Tibial nerve (tissue), 4 donors: Measurements from ENCODE around the gene MCF2L2. TPM values are rescaled to one million over a fixed set of nuclear protein-coding genes. Genes with fewer than 3 reads are reported as not detected.

Experiments used
- DNase-seq, 2 donors: peaks; one replicate each; pipeline ENCODE4 v3.0.0-alpha.2; 2019; ENCODE audit warnings: low spot score in 2 of 2
- H3K27ac ChIP-seq, 4 donors: fragments of 200-600 bp; sonication (generic) in 3 of 4; one replicate each; pipeline ENCODE4 v1.5.1; 2017 to 2019; ENCODE audit warnings: mild to moderate bottlenecking in 1 of 4
- H3K27me3 ChIP-seq, 2 donors: fragments of 200-600 bp; sonication (generic) in 1 of 2; one replicate each; pipeline versions ENCODE4 v1.5.1 to v1.6.0; 2017 to 2019
- H3K36me3 ChIP-seq, 3 donors: fragments of 200-600 bp; sonication (generic); one replicate each; pipeline ENCODE4 v1.5.1; 2018 to 2019
- H3K4me1 ChIP-seq, 4 donors: fragments of 200-600 bp; sonication (generic) in 3 of 4; one replicate each; pipeline ENCODE4 v1.5.1; 2017 to 2019
- H3K4me3 ChIP-seq, 4 donors: fragments of 200-600 bp; sonication (generic) in 3 of 4; one replicate each; pipeline ENCODE4 v1.5.1; 2017 to 2019; ENCODE audit warnings: mild to moderate bottlenecking in 1 of 4, moderate library complexity in 1 of 4
- H3K9me3 ChIP-seq, 4 donors: fragments of 200-600 bp; sonication (generic) in 3 of 4; one replicate each; pipeline ENCODE4 v1.5.1; 2017 to 2019
- EP300 ChIP-seq, 2 donors: sonication (generic); formaldehyde crosslinking; IDR thresholded peaks; one replicate each; pipeline ENCODE4 v1.6.1; 2017; ENCODE audit warnings: antibody characterized with exemption in 2 of 2, mild to moderate bottlenecking in 1 of 2
- POLR2A ChIP-seq, 2 donors: fragments of 450-650 bp; IDR thresholded peaks; one replicate each; pipeline ENCODE4 v1.6.1; 2017; ENCODE audit warnings: antibody characterized with exemption in 2 of 2, mild to moderate bottlenecking in 2 of 2, moderate library complexity in 2 of 2
- WGBS, 2 donors: methylation state at CpG; one replicate each; pipeline ENCODE4 v1.1.5; 2018; 5-methylcytosine and 5-hydroxymethylcytosine counted together
- total RNA-seq, 4 donors: library from RNA; depleted of rRNA; stranded (reverse); fragments of >200 nt; gene quantifications; one replicate each; pipeline ENCODE4 v1.1.0, GENCODE V29; 2016
- TF ChIP-seq, protein P1 (sequence below), 5 experiments: fragments of 200-600 bp in 3 of 5; fragments of 450-650 bp in 2 of 5; sonication (generic) in 3 of 5; IDR thresholded peaks; one replicate each; pipeline ENCODE4 v1.5.1; 2016 to 2019; ENCODE audit warnings: antibody characterized with exemption in 5 of 5, mild to moderate bottlenecking in 3 of 5, moderate library complexity in 2 of 5

Gene MCF2L2
- total RNA-seq, 4 donors from 2014 or later: 0.90 to 24.9 (median 1.8) TPM

- TF ChIP-seq, protein P1, sequence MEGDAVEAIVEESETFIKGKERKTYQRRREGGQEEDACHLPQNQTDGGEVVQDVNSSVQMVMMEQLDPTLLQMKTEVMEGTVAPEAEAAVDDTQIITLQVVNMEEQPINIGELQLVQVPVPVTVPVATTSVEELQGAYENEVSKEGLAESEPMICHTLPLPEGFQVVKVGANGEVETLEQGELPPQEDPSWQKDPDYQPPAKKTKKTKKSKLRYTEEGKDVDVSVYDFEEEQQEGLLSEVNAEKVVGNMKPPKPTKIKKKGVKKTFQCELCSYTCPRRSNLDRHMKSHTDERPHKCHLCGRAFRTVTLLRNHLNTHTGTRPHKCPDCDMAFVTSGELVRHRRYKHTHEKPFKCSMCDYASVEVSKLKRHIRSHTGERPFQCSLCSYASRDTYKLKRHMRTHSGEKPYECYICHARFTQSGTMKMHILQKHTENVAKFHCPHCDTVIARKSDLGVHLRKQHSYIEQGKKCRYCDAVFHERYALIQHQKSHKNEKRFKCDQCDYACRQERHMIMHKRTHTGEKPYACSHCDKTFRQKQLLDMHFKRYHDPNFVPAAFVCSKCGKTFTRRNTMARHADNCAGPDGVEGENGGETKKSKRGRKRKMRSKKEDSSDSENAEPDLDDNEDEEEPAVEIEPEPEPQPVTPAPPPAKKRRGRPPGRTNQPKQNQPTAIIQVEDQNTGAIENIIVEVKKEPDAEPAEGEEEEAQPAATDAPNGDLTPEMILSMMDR (IDR thresholded peaks at IDR 0.05): no peak
- TF ChIP-seq POLR2A (IDR thresholded peaks at IDR 0.05) (no peak), EP300 (IDR thresholded peaks at IDR 0.05) (no peak)
- 77 to 78% methylated on average over 2 of the region's 2 CpGs for WGBS, 2 donors
- Histone ChIP-seq H3K27ac (no peak overlapping the region), H3K27me3 (no peaks in the 10 kb centered on the region), H3K9me3 (peaks cover 0 to 1% (median 0%) of the 10 kb centered on the region in 4 donors), H3K4me3 (no peak overlapping the region), H3K36me3 (no peaks in the 10 kb centered on the region), H3K4me1 (no peaks in the 10 kb centered on the region)
- no peak for DNase-seq
Measured at GRCh38 chr3:183134844-183135243, 293.6 kb downstream of the MCF2L2 start.

DNA sequence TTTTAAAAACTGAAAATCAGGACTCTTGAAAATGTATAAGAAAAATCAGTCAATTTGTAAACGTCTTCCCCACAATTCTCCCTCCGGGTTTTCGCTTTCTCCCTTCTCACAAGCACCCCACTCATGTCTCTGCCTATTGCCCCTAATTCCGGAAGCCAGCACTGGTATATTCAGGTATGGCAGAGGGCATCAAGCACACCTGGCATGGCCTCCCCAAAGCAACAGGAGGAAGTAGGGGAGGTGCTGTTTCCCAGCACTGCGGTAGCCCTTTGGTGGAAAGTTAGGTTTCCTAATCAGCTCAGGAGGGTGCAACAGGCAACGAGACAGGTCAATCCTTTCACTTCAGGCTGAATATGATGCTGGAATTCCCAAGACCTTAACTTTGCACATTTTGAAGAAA lies 296.0 kb downstream of the MCF2L2 start:
- TF ChIP-seq, protein P1 (IDR thresholded peaks at IDR 0.05): no peak
- no peak for TF ChIP-seq POLR2A (IDR thresholded peaks at IDR 0.05)
- no peak for TF ChIP-seq EP300 (IDR thresholded peaks at IDR 0.05)
- H3K9me3 ChIP-seq: peaks cover 0 to 15% (median 3%) of the 10 kb centered on the region in 4 donors
- H3K4me3 ChIP-seq: no peak overlapping the region
- no peaks in the 10 kb centered on the region for H3K4me1 ChIP-seq
- H3K27ac ChIP-seq: no peak overlapping the region
- WGBS, 2 donors: 46 to 56% methylated on average over 6 of the region's 6 CpGs
- no peaks in the 10 kb centered on the region for H3K36me3 ChIP-seq
- no peaks in the 10 kb centered on the region for H3K27me3 ChIP-seq
- no peak for DNase-seq

GRCh38 chr3:183131735-183132134 lies 296.7 kb downstream of the MCF2L2 start:
- Histone ChIP-seq H3K9me3 (peaks cover 0 to 15% (median 3%) of the 10 kb centered on the region in 4 donors), H3K36me3 (no peaks in the 10 kb centered on the region), H3K27me3 (no peaks in the 10 kb centered on the region), H3K4me1 (no peaks in the 10 kb centered on the region), H3K27ac (no peak overlapping the region), H3K4me3 (no peak overlapping the region)
- TF ChIP-seq POLR2A (IDR thresholded peaks at IDR 0.05) (no peak), EP300 (IDR thresholded peaks at IDR 0.05) (no peak)
- TF ChIP-seq, protein P1 (IDR thresholded peaks at IDR 0.05): no peak
- 57 to 68% methylated on average over 4 of the region's 4 CpGs for WGBS, 2 donors
- DNase-seq: no peak

- H3K4me3 ChIP-seq: no peak overlapping the region
- no peak overlapping the region for H3K27ac ChIP-seq
- no peaks in the 10 kb centered on the region for H3K27me3 ChIP-seq
- peaks cover 0 to 15% (median 3%) of the 10 kb centered on the region in 4 donors for H3K9me3 ChIP-seq
- DNase-seq: no peak
- H3K4me1 ChIP-seq: no peaks in the 10 kb centered on the region
- 57 to 68% methylated on average over 4 of the region's 4 CpGs for WGBS, 2 donors
- TF ChIP-seq POLR2A (IDR thresholded peaks at IDR 0.05) (no peak), EP300 (IDR thresholded peaks at IDR 0.05) (no peak)
- TF ChIP-seq, protein P1 (IDR thresholded peaks at IDR 0.05): no peak
- H3K36me3 ChIP-seq: no peaks in the 10 kb centered on the region
Measured at GRCh38 chr3:183131186-183131725, 297.2 kb downstream of the MCF2L2 start.

GRCh38 chr3:183129243-183129642 lies 299.2 kb downstream of the MCF2L2 start:
- no peaks in the 10 kb centered on the region for H3K36me3 ChIP-seq
- no peak for DNase-seq
- no peaks in the 10 kb centered on the region for H3K27me3 ChIP-seq
- no peak overlapping the region for H3K4me3 ChIP-seq
- TF ChIP-seq, protein P1 (IDR thresholded peaks at IDR 0.05): no peak
- TF ChIP-seq EP300 (IDR thresholded peaks at IDR 0.05) (no peak), POLR2A (IDR thresholded peaks at IDR 0.05) (no peak)
- no peak overlapping the region for H3K27ac ChIP-seq
- H3K9me3 ChIP-seq: peaks cover 0 to 15% (median 3%) of the 10 kb centered on the region in 4 donors
- 85% methylated on average over 1 of the region's 1 CpG for WGBS, 2 donors
- H3K4me1 ChIP-seq: no peaks in the 10 kb centered on the region
